Measurements from ENCODE around the gene PDZD7.

Gene PDZD7

GRCh38 chr10:101018600-101019439 lies 12.1 kb downstream of the PDZD7 start:
- peak; percentile 91 for DNase-seq (ENCODE audit: low spot score)

GRCh38 chr10:101018118-101018599 lies 12.8 kb downstream of the PDZD7 start:
- DNase-seq (ENCODE audit: low spot score), result no peak

- no peak for DNase-seq (ENCODE audit: low spot score)
Measured at GRCh38 chr10:101016814-101017213, 14.1 kb downstream of the PDZD7 start.

GRCh38 chr10:101015582-101015973 lies 15.4 kb downstream of the PDZD7 start:
- no peak for DNase-seq (ENCODE audit: low spot score)

GRCh38 chr10:101014966-101015581 lies 15.9 kb downstream of the PDZD7 start:
- DNase-seq (ENCODE audit: low spot score), result no peak

- peak; percentile 89 for DNase-seq (ENCODE audit: low spot score)
Measured at GRCh38 chr10:101014230-101014884, 16.6 kb downstream of the PDZD7 start.

GRCh38 chr10:101013365-101013825 lies 17.5 kb downstream of the PDZD7 start:
- DNase-seq (ENCODE audit: low spot score), result no peak

- DNase-seq (ENCODE audit: low spot score), result peak; percentile 85
Measured at GRCh38 chr10:101012525-101013364, 18.2 kb downstream of the PDZD7 start.

- no peak for DNase-seq (ENCODE audit: low spot score)
Measured at GRCh38 chr10:101011517-101012423, 19.2 kb downstream of the PDZD7 start.

- no peak for DNase-seq (ENCODE audit: low spot score)
Measured at GRCh38 chr10:101010329-101010728, 20.6 kb downstream of the PDZD7 start.

- no peak for DNase-seq (ENCODE audit: low spot score)
Measured at GRCh38 chr10:101008823-101009423, 22.0 kb downstream of the PDZD7 start.

GRCh38 chr10:101007915-101008822 lies 22.8 kb downstream of the PDZD7 start:
- DNase-seq (ENCODE audit: low spot score), result no peak

GRCh38 chr10:101007099-101007711 lies 23.7 kb downstream of the PDZD7 start:
- no peak for DNase-seq (ENCODE audit: low spot score)

- DNase-seq (ENCODE audit: low spot score), result no peak
Measured at GRCh38 chr10:101006593-101007098, 24.3 kb downstream of the PDZD7 start.

- DNase-seq (ENCODE audit: low spot score), result no peak
Measured at GRCh38 chr10:101005869-101006567, 24.9 kb downstream of the PDZD7 start.

- no peak for DNase-seq (ENCODE audit: low spot score)
Measured at GRCh38 chr10:101005361-101005760, 25.6 kb downstream of the PDZD7 start.

- DNase-seq (ENCODE audit: low spot score), result no peak
Measured at GRCh38 chr10:101003639-101004206, 27.2 kb downstream of the PDZD7 start.

- no peak for DNase-seq (ENCODE audit: low spot score)
Measured at GRCh38 chr10:101002456-101002855, 28.5 kb downstream of the PDZD7 start.
